HEK293 (cell line): ENCODE results near the gene RPRML.

ENCODE experiments used
- CTCF ChIA-PET: fragments of 350-600 bp; formaldehyde crosslinking; extraction: SDS; loops from one replicate; lab custom pipeline; 2021; ENCODE audit warnings: antibody characterized with exemption; lab: Yijun Ruan, JAX
- POLR2A ChIA-PET: fragments of 300-600 bp; formaldehyde crosslinking; extraction: SDS; loops from one replicate; lab custom pipeline; 2020; ENCODE audit warnings: antibody characterized with exemption, inconsistent platforms; lab: Yijun Ruan, JAX
- H3K27ac ChIP-seq: fragments of 200-500 bp; sonication (Bioruptor generic); 2 replicates; pipeline ENCODE4 v1.5.1; 2014; ENCODE audit warnings: low read depth, low read length, control low read depth, inconsistent platforms; ENCODE audit errors: extremely low read depth
- H3K36me3 ChIP-seq, 2 experiments: fragments of 200-500 bp in 1 of 2; sonication (Bioruptor generic) in 1 of 2; 1 replicate in 1 of 2; 2 replicates in 1 of 2; pipeline ENCODE4 v1.5.1; 2014 to 2017; ENCODE audit warnings: inconsistent platforms in 2 of 2, low read length in 2 of 2; ENCODE audit not compliant: control insufficient read depth in 2 of 2, insufficient read depth in 1 of 2
- H3K4me1 ChIP-seq: fragments of 200-500 bp; sonication (Bioruptor generic); 2 replicates; pipeline ENCODE4 v1.5.1; 2014; ENCODE audit warnings: mild to moderate bottlenecking, low read length, inconsistent platforms; ENCODE audit not compliant: control insufficient read depth, insufficient read depth
- H3K4me3 ChIP-seq: 2 replicates; pipeline ENCODE4 v1.5.1; 2011; ENCODE audit warnings: low read depth, mild to moderate bottlenecking, control low read depth, low read length, moderate library complexity
- H3K9me3 ChIP-seq: fragments of 200-500 bp; sonication (Bioruptor generic); 2 replicates; pipeline ENCODE4 v1.5.1; 2014; ENCODE audit warnings: low read depth, low read length, inconsistent platforms; ENCODE audit not compliant: control insufficient read depth, insufficient read depth
- REPIN1 ChIP-seq: fragments of 450-650 bp; formaldehyde crosslinking; IDR thresholded peaks from 2 replicates; pipeline ENCODE4 v1.5.1; 2017; ENCODE audit warnings: missing biosample characterization, missing genetic modification characterization, low read depth
- WT1 ChIP-seq: fragments of 450-650 bp; formaldehyde crosslinking; IDR thresholded peaks from 2 replicates; pipeline ENCODE4 v1.5.1; 2016; ENCODE audit warnings: missing biosample characterization, missing genetic modification characterization
- ZBTB21 ChIP-seq: fragments of 450-650 bp; formaldehyde crosslinking; IDR thresholded peaks from 2 replicates; pipeline ENCODE4 v1.5.1; 2017; ENCODE audit warnings: missing biosample characterization, missing genetic modification characterization
- ZIC2 ChIP-seq: fragments of 450-650 bp; formaldehyde crosslinking; IDR thresholded peaks from 2 replicates; pipeline ENCODE4 v1.5.1; 2016; ENCODE audit warnings: missing biosample characterization, missing genetic modification characterization
- ZNF10 ChIP-seq: fragments of 450-650 bp; formaldehyde crosslinking; IDR thresholded peaks from 2 replicates; pipeline ENCODE4 v1.5.1; 2017; ENCODE audit warnings: missing biosample characterization, missing genetic modification characterization
- ZNF112 ChIP-seq: fragments of 450-650 bp; formaldehyde crosslinking; IDR thresholded peaks from 2 replicates; pipeline ENCODE4 v1.5.0; 2017; ENCODE audit warnings: missing biosample characterization, missing genetic modification characterization
- ZNF16 ChIP-seq: fragments of 450-650 bp; formaldehyde crosslinking; IDR thresholded peaks from 2 replicates; pipeline ENCODE4 v1.5.1; 2016; ENCODE audit warnings: low read depth, missing biosample characterization, missing genetic modification characterization
- ZNF19 ChIP-seq: fragments of 450-650 bp; formaldehyde crosslinking; IDR thresholded peaks from 2 replicates; pipeline ENCODE4; 2016; ENCODE audit warnings: missing biosample characterization, missing genetic modification characterization, low read depth
- ZNF239 ChIP-seq: fragments of 450-650 bp; formaldehyde crosslinking; IDR thresholded peaks from 2 replicates; pipeline ENCODE4 v1.5.1; 2016; ENCODE audit warnings: missing biosample characterization, missing genetic modification characterization
- ZNF394 ChIP-seq: fragments of 450-650 bp; formaldehyde crosslinking; IDR thresholded peaks from 2 replicates; pipeline ENCODE4 v1.5.1; 2016; ENCODE audit warnings: missing biosample characterization, missing genetic modification characterization, mild to moderate bottlenecking, moderate library complexity, borderline replicate concordance
- ZNF510 ChIP-seq: fragments of 450-650 bp; formaldehyde crosslinking; IDR thresholded peaks from 2 replicates; pipeline ENCODE4 v1.5.1; 2018; ENCODE audit warnings: mild to moderate bottlenecking, missing genetic modification characterization, missing biosample characterization; ENCODE audit not compliant: insufficient replicate concordance
- ZNF561 ChIP-seq: fragments of 450-650 bp; IDR thresholded peaks from 2 replicates; pipeline ENCODE4 v1.5.1; 2018; ENCODE audit warnings: missing biosample characterization, missing genetic modification characterization, borderline replicate concordance
- ZNF571 ChIP-seq: fragments of 450-650 bp; formaldehyde crosslinking; IDR thresholded peaks from 2 replicates; pipeline ENCODE4 v1.5.0; 2017; ENCODE audit warnings: missing biosample characterization, missing genetic modification characterization
- ZNF585B ChIP-seq: fragments of 450-650 bp; formaldehyde crosslinking; IDR thresholded peaks from 2 replicates; pipeline ENCODE4 v1.5.1; 2016; ENCODE audit warnings: missing biosample characterization, missing genetic modification characterization
- ZNF621 ChIP-seq: fragments of 450-650 bp; formaldehyde crosslinking; IDR thresholded peaks from 2 replicates; pipeline ENCODE4 v1.5.1; 2017; ENCODE audit warnings: missing biosample characterization, missing genetic modification characterization
- ZNF623 ChIP-seq: fragments of 450-650 bp; formaldehyde crosslinking; IDR thresholded peaks from 2 replicates; pipeline ENCODE4 v1.5.1; 2016; ENCODE audit warnings: missing biosample characterization, missing genetic modification characterization
- ZNF654 ChIP-seq: fragments of 450-650 bp; formaldehyde crosslinking; IDR thresholded peaks from 2 replicates; pipeline ENCODE4 v1.5.1; 2016; ENCODE audit warnings: low read depth, missing biosample characterization, missing genetic modification characterization
- ZNF776 ChIP-seq: fragments of 450-650 bp; formaldehyde crosslinking; IDR thresholded peaks from 2 replicates; pipeline ENCODE4 v1.5.0; 2017; ENCODE audit warnings: missing biosample characterization, missing genetic modification characterization, borderline replicate concordance
- TF ChIP-seq, protein P1 (sequence below): fragments of 450-650 bp; formaldehyde crosslinking; IDR thresholded peaks from 2 replicates; pipeline ENCODE4; 2016; ENCODE audit warnings: missing biosample characterization, missing genetic modification characterization
- TF ChIP-seq, protein P2 (sequence below): fragments of 450-650 bp; formaldehyde crosslinking; IDR thresholded peaks from 2 replicates; pipeline ENCODE4 v1.5.0; 2017; ENCODE audit warnings: missing biosample characterization, missing genetic modification characterization, borderline replicate concordance
- TF ChIP-seq, protein P3 (sequence below): fragments of 450-650 bp; formaldehyde crosslinking; IDR thresholded peaks from 2 replicates; pipeline ENCODE4 v1.5.1; 2016; ENCODE audit warnings: missing biosample characterization, missing genetic modification characterization
- TF ChIP-seq, protein P4 (sequence below): fragments of 450-650 bp; formaldehyde crosslinking; IDR thresholded peaks from 2 replicates; pipeline ENCODE4 v1.5.1; 2017; ENCODE audit warnings: missing biosample characterization, missing genetic modification characterization
- TF ChIP-seq, protein P5 (sequence below): fragments of 450-650 bp; formaldehyde crosslinking; IDR thresholded peaks from 2 replicates; pipeline ENCODE4 v1.5.1; 2017; ENCODE audit warnings: missing biosample characterization, missing genetic modification characterization

The RPRML gene

DNA sequence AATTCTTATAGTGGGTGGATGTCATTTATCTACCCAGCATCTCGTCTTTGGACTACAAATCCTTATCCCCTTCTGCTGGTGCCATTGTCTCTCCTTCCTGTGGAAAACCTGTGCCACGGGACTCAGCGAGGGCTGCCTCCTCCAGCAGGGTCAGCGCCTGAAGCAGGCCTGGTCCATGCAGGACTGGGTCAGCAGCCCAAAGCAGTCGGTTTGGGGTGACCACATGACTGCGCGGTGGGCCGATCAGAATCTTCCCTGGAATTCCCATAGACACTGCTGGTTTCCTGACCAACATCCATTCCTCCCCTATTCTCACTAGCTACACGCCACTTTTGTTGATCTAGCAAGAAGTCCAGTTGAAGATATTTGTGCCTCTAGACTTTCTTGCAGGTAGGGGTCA lies 26.9 kb downstream of the RPRML start (continued):
- TF ChIP-seq, protein P1, sequence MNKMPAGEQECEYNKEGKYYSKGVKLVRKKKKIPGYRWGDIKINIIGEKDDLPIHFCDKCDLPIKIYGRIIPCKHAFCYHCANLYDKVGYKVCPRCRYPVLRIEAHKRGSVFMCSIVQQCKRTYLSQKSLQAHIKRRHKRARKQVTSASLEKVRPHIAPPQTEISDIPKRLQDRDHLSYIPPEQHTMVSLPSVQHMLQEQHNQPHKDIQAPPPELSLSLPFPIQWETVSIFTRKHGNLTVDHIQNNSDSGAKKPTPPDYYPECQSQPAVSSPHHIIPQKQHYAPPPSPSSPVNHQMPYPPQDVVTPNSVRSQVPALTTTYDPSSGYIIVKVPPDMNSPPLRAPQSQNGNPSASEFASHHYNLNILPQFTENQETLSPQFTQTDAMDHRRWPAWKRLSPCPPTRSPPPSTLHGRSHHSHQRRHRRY, result no peak
- TF ChIP-seq ZNF394 (no peak), ZNF561 (tag by site-specific recombination) (no peak), ZNF776 (no peak), REPIN1 (no peak), ZIC2 (tag by site-specific recombination) (no peak), ZNF510 (no peak), ZNF239 (tag by site-specific recombination) (no peak), ZNF571 (tag by site-specific recombination) (no peak), ZNF19 (tag by site-specific recombination) (no peak)
- TF ChIP-seq, protein P2, sequence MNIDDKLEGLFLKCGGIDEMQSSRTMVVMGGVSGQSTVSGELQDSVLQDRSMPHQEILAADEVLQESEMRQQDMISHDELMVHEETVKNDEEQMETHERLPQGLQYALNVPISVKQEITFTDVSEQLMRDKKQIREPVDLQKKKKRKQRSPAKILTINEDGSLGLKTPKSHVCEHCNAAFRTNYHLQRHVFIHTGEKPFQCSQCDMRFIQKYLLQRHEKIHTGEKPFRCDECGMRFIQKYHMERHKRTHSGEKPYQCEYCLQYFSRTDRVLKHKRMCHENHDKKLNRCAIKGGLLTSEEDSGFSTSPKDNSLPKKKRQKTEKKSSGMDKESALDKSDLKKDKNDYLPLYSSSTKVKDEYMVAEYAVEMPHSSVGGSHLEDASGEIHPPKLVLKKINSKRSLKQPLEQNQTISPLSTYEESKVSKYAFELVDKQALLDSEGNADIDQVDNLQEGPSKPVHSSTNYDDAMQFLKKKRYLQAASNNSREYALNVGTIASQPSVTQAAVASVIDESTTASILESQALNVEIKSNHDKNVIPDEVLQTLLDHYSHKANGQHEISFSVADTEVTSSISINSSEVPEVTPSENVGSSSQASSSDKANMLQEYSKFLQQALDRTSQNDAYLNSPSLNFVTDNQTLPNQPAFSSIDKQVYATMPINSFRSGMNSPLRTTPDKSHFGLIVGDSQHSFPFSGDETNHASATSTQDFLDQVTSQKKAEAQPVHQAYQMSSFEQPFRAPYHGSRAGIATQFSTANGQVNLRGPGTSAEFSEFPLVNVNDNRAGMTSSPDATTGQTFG, result no peak

DNA sequence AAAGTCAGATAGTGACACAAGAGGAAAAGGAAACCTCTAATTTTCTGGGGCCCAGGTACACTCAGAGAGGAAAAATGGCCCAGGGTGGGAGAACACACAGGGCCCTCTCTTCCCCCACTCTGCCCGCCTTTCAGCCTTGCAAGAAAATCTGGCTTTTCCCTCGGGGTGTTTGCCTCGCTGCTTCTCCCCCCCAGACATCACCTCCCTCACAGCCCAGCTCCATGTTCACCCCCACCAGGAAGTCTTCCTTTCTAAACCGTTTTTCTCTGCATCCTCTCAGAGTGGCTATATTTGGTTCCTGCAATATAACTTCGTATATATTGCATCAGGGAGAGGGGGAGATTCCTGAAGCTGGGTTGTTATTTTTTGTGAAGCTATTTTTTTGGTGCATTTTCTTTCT lies 27.3 kb downstream of the RPRML start:
- TF ChIP-seq ZNF10 (tag by site-specific recombination) (no peak), ZNF112 (tag by site-specific recombination) (no peak), ZNF623 (tag by site-specific recombination) (no peak), ZNF16 (no peak), ZNF585B (tag by site-specific recombination) (no peak), WT1 (tag by site-specific recombination) (no peak), ZNF621 (tag by site-specific recombination) (no peak), ZNF654 (tag by site-specific recombination) (no peak), ZBTB21 (no peak)
- TF ChIP-seq, protein P3, sequence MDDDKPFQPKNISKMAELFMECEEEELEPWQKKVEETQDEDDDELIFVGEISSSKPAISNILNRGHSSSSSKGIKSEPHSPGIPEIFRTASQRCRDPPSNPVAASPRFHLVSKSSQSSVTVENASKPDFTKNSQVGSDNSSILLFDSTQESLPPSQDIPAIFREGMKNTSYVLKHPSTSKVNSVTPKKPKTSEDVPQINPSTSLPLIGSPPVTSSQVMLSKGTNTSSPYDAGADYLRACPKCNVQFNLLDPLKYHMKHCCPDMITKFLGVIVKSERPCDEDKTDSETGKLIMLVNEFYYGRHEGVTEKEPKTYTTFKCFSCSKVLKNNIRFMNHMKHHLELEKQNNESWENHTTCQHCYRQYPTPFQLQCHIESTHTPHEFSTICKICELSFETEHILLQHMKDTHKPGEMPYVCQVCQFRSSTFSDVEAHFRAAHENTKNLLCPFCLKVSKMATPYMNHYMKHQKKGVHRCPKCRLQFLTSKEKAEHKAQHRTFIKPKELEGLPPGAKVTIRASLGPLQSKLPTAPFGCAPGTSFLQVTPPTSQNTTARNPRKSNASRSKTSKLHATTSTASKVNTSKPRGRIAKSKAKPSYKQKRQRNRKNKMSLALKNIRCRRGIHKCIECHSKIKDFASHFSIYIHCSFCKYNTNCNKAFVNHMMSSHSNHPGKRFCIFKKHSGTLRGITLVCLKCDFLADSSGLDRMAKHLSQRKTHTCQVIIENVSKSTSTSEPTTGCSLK (tag by site-specific recombination), result no peak
- TF ChIP-seq, protein P4, sequence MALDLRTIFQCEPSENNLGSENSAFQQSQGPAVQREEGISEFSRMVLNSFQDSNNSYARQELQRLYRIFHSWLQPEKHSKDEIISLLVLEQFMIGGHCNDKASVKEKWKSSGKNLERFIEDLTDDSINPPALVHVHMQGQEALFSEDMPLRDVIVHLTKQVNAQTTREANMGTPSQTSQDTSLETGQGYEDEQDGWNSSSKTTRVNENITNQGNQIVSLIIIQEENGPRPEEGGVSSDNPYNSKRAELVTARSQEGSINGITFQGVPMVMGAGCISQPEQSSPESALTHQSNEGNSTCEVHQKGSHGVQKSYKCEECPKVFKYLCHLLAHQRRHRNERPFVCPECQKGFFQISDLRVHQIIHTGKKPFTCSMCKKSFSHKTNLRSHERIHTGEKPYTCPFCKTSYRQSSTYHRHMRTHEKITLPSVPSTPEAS (tag by site-specific recombination), result no peak
- TF ChIP-seq, protein P5, sequence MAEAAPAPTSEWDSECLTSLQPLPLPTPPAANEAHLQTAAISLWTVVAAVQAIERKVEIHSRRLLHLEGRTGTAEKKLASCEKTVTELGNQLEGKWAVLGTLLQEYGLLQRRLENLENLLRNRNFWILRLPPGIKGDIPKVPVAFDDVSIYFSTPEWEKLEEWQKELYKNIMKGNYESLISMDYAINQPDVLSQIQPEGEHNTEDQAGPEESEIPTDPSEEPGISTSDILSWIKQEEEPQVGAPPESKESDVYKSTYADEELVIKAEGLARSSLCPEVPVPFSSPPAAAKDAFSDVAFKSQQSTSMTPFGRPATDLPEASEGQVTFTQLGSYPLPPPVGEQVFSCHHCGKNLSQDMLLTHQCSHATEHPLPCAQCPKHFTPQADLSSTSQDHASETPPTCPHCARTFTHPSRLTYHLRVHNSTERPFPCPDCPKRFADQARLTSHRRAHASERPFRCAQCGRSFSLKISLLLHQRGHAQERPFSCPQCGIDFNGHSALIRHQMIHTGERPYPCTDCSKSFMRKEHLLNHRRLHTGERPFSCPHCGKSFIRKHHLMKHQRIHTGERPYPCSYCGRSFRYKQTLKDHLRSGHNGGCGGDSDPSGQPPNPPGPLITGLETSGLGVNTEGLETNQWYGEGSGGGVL (tag by site-specific recombination), result no peak
- H3K4me1 ChIP-seq, result no peaks in the 10 kb centered on the region
- ChIA-PET POLR2A (no interaction called here), CTCF (interaction anchor here (0.7 to 2.6 kb wide), 5 partner anchors 10 to 45 kb away, joined by 3 to 36 read pairs (median 3); no protein-coding TSS in a partner anchor)
- no peak overlapping the region for H3K27ac ChIP-seq
- H3K9me3 ChIP-seq, result no peaks in the 10 kb centered on the region
- no peak overlapping the region for H3K4me3 ChIP-seq
- peaks cover 0 to 25% of the 10 kb centered on the region in 2 experiments; a peak in 1 of 3 replicates for H3K36me3 ChIP-seq
